CD4-positive, alpha-beta T cell treated with Interleukin-4 for 1 hour (primary cell): ENCODE data around the gene SH2D7.
"Not testable (repeated sequence)": the region's sequence is repeated elsewhere in the genome, so short reads cannot be mapped to it uniquely, and the experiment has no call there.

Source experiments
- DNase-seq, 2 donors: peaks; one replicate each; pipeline ENCODE4 v3.0.0-alpha.2; 2020 to 2022

SH2D7 gene

DNA sequence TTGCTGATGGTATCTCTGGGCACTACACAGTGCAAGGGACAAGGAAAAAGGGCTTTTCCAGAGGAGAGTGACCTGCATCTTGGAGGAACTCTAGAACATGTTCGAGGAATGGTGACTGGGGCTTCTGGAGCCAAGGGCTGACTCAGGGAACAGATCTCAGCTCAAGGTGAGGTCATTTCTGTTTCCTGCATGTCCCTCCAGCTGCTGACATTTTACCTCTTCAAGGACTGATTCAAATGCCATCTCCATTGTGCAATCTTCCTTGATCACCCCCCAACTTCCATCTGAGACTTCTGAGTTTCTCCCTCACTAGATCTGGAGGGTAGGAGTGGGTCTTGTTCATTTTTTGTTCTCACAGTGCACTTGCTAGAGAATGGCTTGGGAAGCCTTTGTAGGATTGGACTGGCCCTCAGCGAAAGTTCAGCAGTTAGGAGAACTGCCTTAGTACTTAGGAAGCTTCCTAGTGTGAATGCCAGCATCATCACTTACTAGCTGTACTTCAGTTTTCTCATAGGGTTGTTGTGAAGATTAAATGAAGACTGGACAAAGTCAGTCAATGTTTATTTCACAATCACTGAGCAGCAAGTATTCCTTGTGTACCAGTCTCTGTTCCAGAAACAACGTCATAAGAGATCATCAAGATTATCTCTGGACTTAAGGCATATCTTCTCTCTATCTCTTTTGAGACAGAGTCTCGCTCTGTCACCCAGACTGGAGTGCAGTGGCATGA, 54.2 kb downstream of the SH2D7 start:
- DNase-seq: no peak

DNA sequence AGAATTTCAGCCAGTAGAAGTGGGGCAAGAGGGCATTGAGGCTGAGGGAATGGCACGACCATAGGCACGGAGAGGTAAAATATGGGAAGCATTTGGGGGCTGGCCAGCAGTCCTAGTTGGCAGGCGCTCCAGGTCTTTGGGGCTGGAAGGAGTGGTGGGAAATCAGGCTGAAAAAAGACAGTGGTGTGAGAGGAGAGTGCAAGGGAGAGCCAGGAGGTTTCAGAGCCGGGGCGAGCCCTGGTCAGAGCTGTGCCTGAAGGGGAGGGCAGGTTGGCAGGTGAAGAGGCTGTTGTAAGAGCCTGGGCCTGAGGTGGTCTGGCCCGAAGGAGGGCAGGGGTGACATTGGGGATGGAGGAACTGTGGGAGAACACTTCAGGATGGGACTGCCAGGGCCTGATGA, 55.2 kb downstream of the SH2D7 start:
- no peak for DNase-seq

DNA sequence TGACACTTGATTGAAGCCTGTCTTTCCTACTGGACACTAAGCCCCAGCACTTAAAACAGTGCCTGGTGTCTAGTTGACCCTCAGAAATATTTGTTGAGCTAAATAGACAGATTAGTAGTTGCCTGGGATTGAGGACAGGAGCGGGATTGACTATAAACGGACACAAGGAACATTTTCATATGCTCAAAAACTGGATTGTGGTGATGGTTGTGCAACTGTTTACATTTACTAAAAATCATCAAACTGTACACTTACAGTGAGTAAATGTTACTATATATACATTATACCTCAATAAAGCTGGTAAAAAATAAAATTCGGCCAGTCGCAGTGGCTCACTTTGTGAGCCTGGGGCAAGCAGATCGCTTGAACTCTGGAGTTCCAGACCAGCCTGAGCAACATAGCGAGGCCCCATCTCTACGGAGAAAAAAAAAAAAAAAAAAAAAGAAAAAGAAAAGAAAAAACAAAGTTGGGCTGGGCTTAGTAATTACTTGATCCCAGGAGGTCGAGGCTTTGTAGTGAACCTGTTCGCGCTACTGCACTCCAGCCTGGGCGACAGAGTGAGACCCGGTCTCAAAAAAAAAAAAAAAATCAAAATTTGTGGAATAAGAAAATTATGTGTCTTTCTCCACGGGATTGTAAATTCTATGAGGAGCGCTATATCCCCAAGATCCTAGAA, 56.2 kb downstream of the SH2D7 start:
- DNase-seq: no peak

DNA sequence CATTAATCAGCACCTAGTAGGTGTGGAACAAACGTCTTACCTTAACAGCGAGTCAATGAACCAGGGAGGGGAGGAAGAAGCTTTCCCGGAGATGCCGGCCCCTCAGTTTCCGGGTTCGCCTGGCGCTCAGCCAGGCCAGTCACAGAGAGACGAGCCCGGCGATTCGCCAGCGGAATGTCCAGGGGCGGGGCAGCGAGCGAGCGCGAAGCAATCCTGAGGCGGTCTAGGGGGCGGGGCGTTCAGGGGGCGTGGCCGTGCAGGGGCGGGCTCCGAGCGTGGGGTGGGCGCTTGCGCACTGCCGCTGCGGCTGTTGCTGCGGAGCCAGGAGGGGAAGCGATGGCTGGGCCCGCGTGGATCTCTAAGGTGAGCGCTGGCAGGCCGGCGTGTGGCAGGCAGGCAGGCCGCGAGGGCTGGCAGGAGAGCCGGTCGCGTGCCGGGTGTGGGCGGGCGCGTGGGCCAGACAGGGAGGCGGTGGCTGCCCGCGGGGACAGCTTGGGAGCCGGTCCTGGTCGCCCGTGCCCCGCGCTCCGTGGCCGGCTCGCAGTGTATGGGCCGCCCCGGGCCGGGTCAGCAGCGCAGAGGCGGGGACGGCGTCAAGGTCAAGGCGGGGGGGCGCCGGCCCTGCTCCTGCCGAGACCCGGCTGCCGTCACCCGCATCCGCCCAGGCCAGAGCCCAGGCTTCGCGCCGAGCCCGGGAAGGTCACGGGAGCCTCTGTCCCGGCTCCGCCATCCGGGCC, 56.9 kb downstream of the SH2D7 start, which contains the start of gene IDH3A:
TSS of gene IDH3A (plus strand) at position 295 of the 737 bp plus-strand sequence. CDS start at position 337, 42 bp downstream.
- peak; percentile 98 to 99 for DNase-seq

DNA sequence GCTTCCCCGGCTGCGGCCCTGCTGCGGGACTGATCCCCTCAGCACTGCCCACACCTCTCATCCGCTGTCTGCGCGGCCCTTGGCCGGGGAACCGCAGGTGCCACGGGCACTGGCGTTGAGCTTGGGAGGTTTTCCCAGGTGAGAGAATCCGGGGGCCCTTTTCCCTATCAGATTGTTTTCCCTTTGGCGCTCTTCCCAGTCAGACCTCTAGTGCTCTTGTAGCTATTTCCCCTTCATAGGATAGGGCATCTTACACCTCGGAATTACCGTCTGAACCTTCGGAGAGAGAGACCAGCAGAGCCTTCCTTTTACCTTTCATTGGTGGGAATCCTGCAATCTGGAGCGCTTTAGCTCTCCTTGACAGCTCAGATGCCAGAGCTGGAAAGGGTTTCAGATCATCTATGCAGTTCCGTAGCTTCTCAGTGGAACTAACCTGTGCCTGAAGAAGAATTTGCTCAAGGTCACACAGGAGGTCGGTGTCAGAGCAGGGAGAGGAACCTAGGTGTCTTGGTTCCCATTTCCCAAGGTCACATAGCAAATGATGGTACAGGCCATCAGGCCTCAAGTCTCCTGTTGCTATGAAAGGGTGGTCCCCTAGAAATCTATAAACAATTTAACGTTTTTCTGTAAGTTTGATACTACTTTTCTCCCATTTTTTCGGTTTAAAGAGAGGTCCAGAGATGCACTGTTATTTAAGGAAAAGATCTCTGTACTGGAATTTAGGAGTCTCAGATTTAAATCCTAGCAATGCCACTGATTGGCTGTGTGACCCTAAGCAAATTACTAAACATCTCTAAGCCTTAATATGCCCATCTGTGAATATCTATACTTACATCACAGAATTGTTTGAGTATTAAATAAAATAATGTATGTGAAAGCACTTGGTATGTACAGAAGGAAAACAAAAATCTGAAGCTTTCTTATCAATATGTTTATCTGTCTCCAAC, 57.7 kb downstream of the SH2D7 start:
- no peak for DNase-seq

DNA sequence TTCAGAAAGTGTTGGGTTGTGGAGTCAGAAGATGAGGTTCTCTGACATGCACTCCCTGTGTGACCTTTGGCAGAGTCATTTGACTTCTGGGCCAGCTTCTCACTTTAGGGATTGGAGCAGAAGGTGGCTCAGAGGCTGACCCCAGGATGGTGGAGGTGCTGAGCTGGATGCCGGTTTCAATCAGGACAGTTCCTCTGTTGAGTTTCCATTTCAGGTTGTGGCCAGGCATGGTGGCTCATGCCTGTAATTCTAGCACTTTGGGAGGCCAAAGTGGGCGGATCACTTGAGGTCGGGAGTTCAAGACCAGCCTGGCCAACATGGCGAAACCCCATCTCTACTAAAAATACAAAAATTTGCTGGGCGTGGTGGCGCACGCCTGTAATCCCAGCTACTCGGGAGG, 58.7 kb downstream of the SH2D7 start:
- DNase-seq: not testable (repeated sequence)
